ENCODE data around the gene B4GALT4. TPM values are rescaled to one million over a fixed set of nuclear protein-coding genes. Genes with fewer than 3 reads are reported as not detected.
"Not testable (repeated sequence)": the region's sequence is repeated elsewhere in the genome, so short reads cannot be mapped to it uniquely, and the experiment has no call there.

Gene B4GALT4
- total RNA-seq, 5 donors from 2014 or later (not counting 1 experiment from before 2014, with no cell fraction given) = 14.0 to 33.7 (median 18.2) TPM

DNA sequence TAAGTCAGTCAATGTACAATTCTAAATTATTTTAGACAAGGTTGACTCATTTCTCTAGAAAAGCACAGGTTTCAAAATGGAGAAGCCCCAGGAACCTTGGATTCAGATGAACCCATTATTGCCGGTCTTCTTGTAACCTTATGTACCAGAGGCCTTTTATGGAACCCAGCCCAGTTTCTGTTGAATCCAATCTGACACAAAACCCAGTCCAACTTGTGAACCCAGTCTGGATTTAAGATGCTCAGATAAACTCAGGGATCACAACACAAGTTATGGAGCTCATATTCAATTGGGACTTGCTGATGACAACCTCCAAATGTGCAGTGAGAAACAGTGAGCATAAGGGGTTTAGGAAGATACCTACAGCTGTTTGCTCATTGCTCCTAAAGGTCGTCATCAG lies 16.4 kb upstream of the B4GALT4 start:
- Mint-ChIP-seq H3K27me3 (no peaks in the 10 kb centered on the region), H3K4me1 (peaks cover 0 to 7% (median 6%) of the 10 kb centered on the region in 3 donors), H3K4me3 (no peak overlapping the region), H3K27ac (no peak overlapping the region), H3K9me3 (no peaks in the 10 kb centered on the region), H3K36me3 (no peaks in the 10 kb centered on the region)
- no peaks in the 10 kb centered on the region for H3K36me3 ChIP-seq (ENCODE audit: control insufficient read depth in 2 of 2, extremely low read depth in 1 of 2, insufficient read depth in 1 of 2, low read length in 1 of 2)
- H3K4me3 ChIP-seq (ENCODE audit: control insufficient read depth in 1 of 2, extremely low read depth in 1 of 2, low read length in 1 of 2) = no peak overlapping the region
- H3K4me1 ChIP-seq (ENCODE audit: control insufficient read depth in 1 of 2, extremely low read depth in 1 of 2, insufficient read depth in 2 of 2, low read length in 2 of 2) = peaks cover 0 to 4% of the 10 kb centered on the region in 2 experiments
- POLR2A ChIA-PET = no interaction called here
- ATAC-seq (replicated peaks in 1 of 4) (no peak), DNase-seq (no peak)
- no peaks in the 10 kb centered on the region for H3K27me3 ChIP-seq (replicated peaks in 1 of 2; ENCODE audit: control insufficient read depth in 2 of 2, extremely low read depth in 1 of 2, insufficient read depth in 2 of 2, low read length in 1 of 2)
- WGBS (ENCODE audit: insufficient coverage) = 94% methylated on average over 1 of the region's 2 CpGs
- no peak overlapping the region for H3K27ac ChIP-seq (ENCODE audit: low read length)
- CTCF ChIA-PET = no interaction called here
- no peaks in the 10 kb centered on the region for H3K9me3 ChIP-seq

DNA sequence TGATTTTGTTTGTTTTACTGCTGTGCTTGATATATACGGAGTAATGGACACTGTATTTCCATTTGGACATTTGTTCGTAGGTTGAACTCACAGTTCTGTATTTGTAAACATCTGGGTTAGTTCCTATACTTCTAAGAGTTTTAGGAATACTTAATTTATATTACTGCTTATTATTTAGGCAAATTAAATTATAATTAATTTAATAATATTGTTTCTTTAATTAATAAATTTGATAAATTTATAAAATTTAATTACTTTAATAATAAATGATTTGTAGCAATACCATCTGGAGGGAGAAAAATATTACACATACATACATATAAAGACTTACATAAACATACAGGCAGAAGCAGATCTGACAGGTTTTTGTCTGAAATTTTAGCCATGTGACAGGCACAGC lies 14.5 kb upstream of the B4GALT4 start:
- Histone ChIP-seq H3K27ac (ENCODE audit: low read length) (no peak overlapping the region), H3K36me3 (ENCODE audit: control insufficient read depth in 2 of 2, extremely low read depth in 1 of 2, insufficient read depth in 1 of 2, low read length in 1 of 2) (no peaks in the 10 kb centered on the region), H3K27me3 (replicated peaks in 1 of 2; ENCODE audit: control insufficient read depth in 2 of 2, extremely low read depth in 1 of 2, insufficient read depth in 2 of 2, low read length in 1 of 2) (no peaks in the 10 kb centered on the region), H3K4me3 (ENCODE audit: control insufficient read depth in 1 of 2, extremely low read depth in 1 of 2, low read length in 1 of 2) (no peak overlapping the region), H3K9me3 (no peaks in the 10 kb centered on the region), H3K4me1 (ENCODE audit: control insufficient read depth in 1 of 2, extremely low read depth in 1 of 2, insufficient read depth in 2 of 2, low read length in 2 of 2) (no peaks in the 10 kb centered on the region)
- Mint-ChIP-seq H3K27me3 (no peaks in the 10 kb centered on the region), H3K36me3 (no peaks in the 10 kb centered on the region), H3K27ac (no peak overlapping the region), H3K4me3 (no peak overlapping the region), H3K9me3 (no peaks in the 10 kb centered on the region), H3K4me1 (peaks cover 0 to 6% (median 2%) of the 10 kb centered on the region in 3 donors)
- DNase-seq (no peak), ATAC-seq (replicated peaks in 1 of 4) (no peak)
- ChIA-PET POLR2A (no interaction called here), CTCF (no interaction called here)
- no CpG with 5 or more reads among the region's 2 CpGs for WGBS (ENCODE audit: insufficient coverage)

DNA sequence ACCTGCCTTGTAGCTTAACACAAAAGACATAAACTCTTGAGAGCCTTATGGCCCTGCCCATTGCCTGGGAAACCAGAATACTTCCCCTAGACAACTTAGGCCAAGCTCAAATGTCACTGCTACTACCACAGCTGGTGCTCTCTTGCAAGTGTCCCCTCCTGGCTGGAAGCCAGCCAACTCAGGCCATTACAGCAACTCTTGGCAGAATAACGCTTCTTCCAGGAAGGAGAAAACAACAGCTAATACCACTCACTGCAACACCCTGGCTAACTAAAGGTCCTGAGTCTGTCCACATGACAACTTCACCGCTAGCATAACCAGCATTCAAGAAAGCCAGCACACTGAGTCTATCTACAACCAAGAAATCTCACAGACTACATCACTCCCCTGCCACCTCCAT lies 5.1 kb upstream of the B4GALT4 start:
- no peak overlapping the region for H3K4me3 ChIP-seq (ENCODE audit: control insufficient read depth in 1 of 2, extremely low read depth in 1 of 2, low read length in 1 of 2)
- Mint-ChIP-seq H3K4me3 (no peak overlapping the region), H3K27me3 (no peaks in the 10 kb centered on the region), H3K9me3 (peaks cover 9 to 25% (median 14%) of the 10 kb centered on the region in 3 donors), H3K27ac (no peak overlapping the region), H3K4me1 (peaks cover 4 to 7% (median 6%) of the 10 kb centered on the region in 3 donors), H3K36me3 (peaks cover 3% of the 10 kb centered on the region)
- 50% methylated on average over 2 of the region's 2 CpGs for WGBS (ENCODE audit: insufficient coverage)
- CTCF ChIA-PET = interaction anchor here (0.6 to 1.1 kb wide), 5 partner anchors 21 to 222 kb away, joined by 4 to 7 read pairs (median 5); no protein-coding TSS in a partner anchor
- H3K36me3 ChIP-seq (ENCODE audit: control insufficient read depth in 2 of 2, extremely low read depth in 1 of 2, insufficient read depth in 1 of 2, low read length in 1 of 2) = no peaks in the 10 kb centered on the region
- peaks cover 4% of the 10 kb centered on the region for H3K9me3 ChIP-seq
- no peak for DNase-seq
- H3K27ac ChIP-seq (ENCODE audit: low read length) = no peak overlapping the region
- H3K27me3 ChIP-seq (replicated peaks in 1 of 2; ENCODE audit: control insufficient read depth in 2 of 2, extremely low read depth in 1 of 2, insufficient read depth in 2 of 2, low read length in 1 of 2) = no peaks in the 10 kb centered on the region
- no peak for ATAC-seq (replicated peaks in 1 of 4)
- peaks cover 0 to 3% of the 10 kb centered on the region in 2 experiments for H3K4me1 ChIP-seq (ENCODE audit: control insufficient read depth in 1 of 2, extremely low read depth in 1 of 2, insufficient read depth in 2 of 2, low read length in 2 of 2)
- POLR2A ChIA-PET = no interaction called here

DNA sequence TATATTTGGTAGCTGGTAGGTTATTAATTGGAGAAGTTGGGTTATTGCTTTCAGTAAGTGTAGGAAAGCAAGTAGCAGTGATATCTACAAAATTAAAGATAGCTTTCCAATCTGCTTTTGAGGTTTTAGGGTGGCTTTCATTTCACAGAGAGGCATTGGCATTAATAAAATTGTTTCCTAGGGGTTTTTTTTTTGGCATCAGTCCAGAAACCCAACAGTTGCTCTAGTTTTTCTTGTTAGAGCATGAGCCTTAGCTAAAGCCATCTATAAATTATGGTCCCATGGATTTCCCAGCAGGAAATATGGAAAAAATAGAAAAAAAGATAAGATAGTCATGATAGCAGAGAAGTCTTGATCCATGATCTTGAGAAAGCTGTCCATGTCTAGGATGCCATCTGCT lies 3.0 kb upstream of the B4GALT4 start:
- no peak for DNase-seq
- Mint-ChIP-seq H3K4me3 (no peak overlapping the region), H3K36me3 (peaks cover 3% of the 10 kb centered on the region), H3K9me3 (peaks cover 7 to 15% (median 11%) of the 10 kb centered on the region in 3 donors), H3K27me3 (no peaks in the 10 kb centered on the region), H3K4me1 (peaks cover 16 to 21% (median 17%) of the 10 kb centered on the region in 3 donors), H3K27ac (no peak overlapping the region)
- peaks cover 7 to 16% of the 10 kb centered on the region in 2 experiments for H3K4me1 ChIP-seq (ENCODE audit: control insufficient read depth in 1 of 2, extremely low read depth in 1 of 2, insufficient read depth in 2 of 2, low read length in 2 of 2)
- H3K36me3 ChIP-seq (ENCODE audit: control insufficient read depth in 2 of 2, extremely low read depth in 1 of 2, insufficient read depth in 1 of 2, low read length in 1 of 2) = no peaks in the 10 kb centered on the region
- CTCF ChIA-PET = interaction anchor here (0.6 to 1.0 kb wide), 16 partner anchors 16 to 903 kb away, joined by 3 to 8 read pairs (median 4); no protein-coding TSS in a partner anchor
- POLR2A ChIA-PET = interaction anchor here (0.6 to 0.7 kb wide), 4 partner anchors 9 to 124 kb away, joined by 3 to 5 read pairs (median 3); no protein-coding TSS in a partner anchor
- peaks cover 4% of the 10 kb centered on the region for H3K9me3 ChIP-seq
- H3K27ac ChIP-seq (ENCODE audit: low read length) = no peak overlapping the region
- H3K4me3 ChIP-seq (ENCODE audit: control insufficient read depth in 1 of 2, extremely low read depth in 1 of 2, low read length in 1 of 2) = no peak overlapping the region
- ATAC-seq (replicated peaks in 1 of 4) = no peak
- H3K27me3 ChIP-seq (replicated peaks in 1 of 2; ENCODE audit: control insufficient read depth in 2 of 2, extremely low read depth in 1 of 2, insufficient read depth in 2 of 2, low read length in 1 of 2) = no peaks in the 10 kb centered on the region

DNA sequence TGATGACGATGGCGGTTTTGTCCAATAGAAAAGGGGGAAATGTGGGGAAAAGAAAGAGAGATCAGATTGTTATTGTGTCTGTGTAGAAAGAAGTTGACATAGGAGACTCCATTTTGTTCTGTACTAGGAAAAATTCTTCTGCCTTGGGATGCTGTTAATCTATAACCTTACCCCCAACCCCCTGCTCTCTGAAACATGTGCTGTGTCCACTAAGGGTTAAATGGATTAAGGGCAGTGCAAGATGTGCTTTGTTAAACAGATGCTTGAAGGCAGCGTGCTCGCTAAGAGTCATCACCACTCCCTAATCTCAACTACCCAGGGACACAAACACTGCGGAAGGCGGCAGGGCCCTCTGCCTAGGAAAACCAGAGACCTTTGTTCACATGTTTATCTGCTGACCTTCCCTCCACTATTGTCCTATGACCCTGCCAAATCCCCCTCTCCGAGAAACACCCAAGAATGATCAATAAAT lies 2.4 kb upstream of the B4GALT4 start:
- H3K27me3 Mint-ChIP-seq; POLR2A ChIA-PET; H3K27ac Mint-ChIP-seq; H3K36me3 Mint-ChIP-seq; ATAC-seq (replicated peaks in 1 of 4); H3K4me3 Mint-ChIP-seq; H3K9me3 ChIP-seq; H3K4me3 ChIP-seq (ENCODE audit: control insufficient read depth in 1 of 2, extremely low read depth in 1 of 2, low read length in 1 of 2); DNase-seq; H3K27me3 ChIP-seq (replicated peaks in 1 of 2; ENCODE audit: control insufficient read depth in 2 of 2, extremely low read depth in 1 of 2, insufficient read depth in 2 of 2, low read length in 1 of 2); H3K27ac ChIP-seq (ENCODE audit: low read length); H3K36me3 ChIP-seq (ENCODE audit: control insufficient read depth in 2 of 2, extremely low read depth in 1 of 2, insufficient read depth in 1 of 2, low read length in 1 of 2): not testable (repeated sequence)
- Mint-ChIP-seq H3K9me3 (peaks cover 5 to 12% (median 9%) of the 10 kb centered on the region in 3 donors), H3K4me1 (peaks cover 22 to 25% (median 22%) of the 10 kb centered on the region in 3 donors)
- peaks cover 12 to 18% of the 10 kb centered on the region in 2 experiments for H3K4me1 ChIP-seq (ENCODE audit: control insufficient read depth in 1 of 2, extremely low read depth in 1 of 2, insufficient read depth in 2 of 2, low read length in 2 of 2)
- no CpG with 5 or more reads among the region's 7 CpGs for WGBS (ENCODE audit: insufficient coverage)
- CTCF ChIA-PET = interaction anchor here (0.7 to 0.8 kb wide), 4 partner anchors 15 to 904 kb away, joined by 3 to 4 read pairs (median 4); no protein-coding TSS in a partner anchor

DNA sequence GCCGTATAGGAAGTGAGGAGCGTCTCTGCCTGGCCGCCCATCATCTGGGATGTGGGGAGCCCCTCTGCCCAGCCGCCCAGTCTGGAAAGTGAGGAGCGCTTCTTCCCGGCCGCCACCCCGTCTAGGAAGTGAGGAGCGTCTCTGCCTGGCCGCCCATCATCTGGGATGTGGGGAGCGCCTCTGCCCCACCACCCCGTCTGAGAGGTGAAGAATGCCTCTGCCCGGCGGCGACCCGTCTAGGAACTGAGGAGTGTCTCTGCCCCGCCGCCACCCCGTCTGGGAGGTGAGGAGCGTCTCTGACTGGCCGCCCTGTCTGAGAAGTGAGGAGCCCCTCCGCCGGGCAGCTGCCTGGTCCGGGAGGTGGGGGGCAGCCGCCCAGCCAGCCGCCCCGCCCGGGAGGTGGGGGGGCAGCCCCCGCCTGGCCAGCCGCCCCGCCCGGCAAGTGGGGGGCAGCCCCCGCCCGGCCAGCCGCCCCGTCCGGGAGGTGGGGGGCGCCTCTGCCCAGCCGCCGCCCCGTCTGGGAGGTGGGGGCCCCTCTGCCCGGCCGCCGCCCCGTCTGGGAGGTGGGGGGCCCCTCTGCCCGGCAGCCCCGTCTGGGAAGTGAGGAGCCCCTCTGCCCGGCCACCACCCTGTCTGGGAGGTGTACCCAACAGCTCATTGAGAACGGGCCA lies 1.8 kb upstream of the B4GALT4 start:
- DNase-seq; H3K36me3 ChIP-seq (ENCODE audit: control insufficient read depth in 2 of 2, extremely low read depth in 1 of 2, insufficient read depth in 1 of 2, low read length in 1 of 2); H3K27ac ChIP-seq (ENCODE audit: low read length); ATAC-seq (replicated peaks in 1 of 4); POLR2A ChIA-PET; H3K27me3 Mint-ChIP-seq; H3K9me3 Mint-ChIP-seq; H3K4me3 ChIP-seq (ENCODE audit: control insufficient read depth in 1 of 2, extremely low read depth in 1 of 2, low read length in 1 of 2); H3K36me3 Mint-ChIP-seq; H3K27ac Mint-ChIP-seq; H3K9me3 ChIP-seq; H3K27me3 ChIP-seq (replicated peaks in 1 of 2; ENCODE audit: control insufficient read depth in 2 of 2, extremely low read depth in 1 of 2, insufficient read depth in 2 of 2, low read length in 1 of 2); H3K4me3 Mint-ChIP-seq: not testable (repeated sequence)
- H3K4me1 Mint-ChIP-seq = peaks cover 25 to 28% (median 25%) of the 10 kb centered on the region in 3 donors
- H3K4me1 ChIP-seq (ENCODE audit: control insufficient read depth in 1 of 2, extremely low read depth in 1 of 2, insufficient read depth in 2 of 2, low read length in 2 of 2) = peaks cover 15 to 22% of the 10 kb centered on the region in 2 experiments
- 98% methylated on average over 17 of the region's 49 CpGs for WGBS (ENCODE audit: insufficient coverage)
- CTCF ChIA-PET = interaction anchor here (1.3 to 2.3 kb wide), 5 partner anchors 93 to 359 kb away, joined by 4 to 51 read pairs (median 12); partner anchors contain the start of gene TEX55 (in 1 of the 2)

All from T-cell (primary cell).